Measurements from ENCODE around the gene ADAMTS2.

The ADAMTS2 gene

GRCh38 chr5:179166886-179167841 is 178.1 kb downstream of the ADAMTS2 start:
- no peak for DNase-seq (ENCODE audit: low read depth)
- no peak overlapping the region for H3K4me3 ChIP-seq (ENCODE audit: low read depth, low read length)

GRCh38 chr5:179166171-179166885 is 178.9 kb downstream of the ADAMTS2 start:
- no peak overlapping the region for H3K4me3 ChIP-seq (ENCODE audit: low read depth, low read length)
- DNase-seq (ENCODE audit: low read depth) = no peak
- TF ChIP-seq CTCF (IDR thresholded peaks at IDR 0.05; ENCODE audit: insufficient read depth, low read depth, low read length, missing control alignments) = no peak

More at GRCh38 chr5:179166886-179167841, 178.1 kb downstream of the ADAMTS2 start:
- peak; percentile 45 for TF ChIP-seq CTCF (IDR thresholded peaks at IDR 0.05; ENCODE audit: insufficient read depth, low read depth, low read length, missing control alignments)

DNA sequence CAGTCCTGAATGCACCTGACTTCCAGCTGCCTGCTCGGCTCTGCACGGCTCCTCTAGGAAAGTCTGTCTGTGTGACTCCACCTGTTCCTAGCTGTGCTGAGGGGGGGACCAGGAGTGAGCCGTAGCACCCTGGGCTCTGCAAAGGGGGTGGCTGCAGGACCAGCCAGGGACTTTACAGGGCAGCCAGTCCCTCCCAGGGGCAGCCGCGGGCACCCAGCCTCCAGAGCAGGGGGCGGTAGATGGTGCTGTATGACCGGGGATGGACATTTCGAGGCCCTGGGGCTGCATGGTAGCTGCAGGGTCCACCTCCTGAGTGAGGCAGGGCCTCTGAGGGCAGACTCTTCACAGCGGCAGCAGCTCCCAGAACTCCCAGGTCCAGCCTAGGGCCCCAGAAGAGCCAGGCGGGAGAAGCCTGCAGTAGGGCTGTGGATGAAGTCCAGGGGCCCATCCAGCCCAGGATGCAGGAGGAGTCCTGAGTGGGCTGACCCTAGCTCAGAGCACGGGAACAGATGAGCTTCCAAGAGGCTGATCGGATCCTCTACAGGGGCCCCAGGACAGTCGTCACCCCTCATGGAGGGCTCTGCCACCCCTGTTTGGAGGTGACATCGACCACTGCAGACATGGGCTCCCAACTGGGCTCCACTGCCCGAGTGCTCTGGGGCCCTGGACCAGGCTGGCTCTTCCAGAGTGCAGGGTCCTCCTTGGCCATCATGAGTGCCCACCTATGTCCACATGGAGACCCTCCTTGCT is 179.7 kb downstream of the ADAMTS2 start:
- DNase-seq (ENCODE audit: low read depth) = no peak
- no peak for TF ChIP-seq CTCF (IDR thresholded peaks at IDR 0.05; ENCODE audit: insufficient read depth, low read depth, low read length, missing control alignments)
- H3K4me3 ChIP-seq (ENCODE audit: low read depth, low read length) = no peak overlapping the region

GRCh38 chr5:179164331-179165311 is 180.6 kb downstream of the ADAMTS2 start:
- no peak overlapping the region for H3K4me3 ChIP-seq (ENCODE audit: low read depth, low read length)
- DNase-seq (ENCODE audit: low read depth) = no peak
- TF ChIP-seq CTCF (IDR thresholded peaks at IDR 0.05; ENCODE audit: insufficient read depth, low read depth, low read length, missing control alignments) = no peak

DNA sequence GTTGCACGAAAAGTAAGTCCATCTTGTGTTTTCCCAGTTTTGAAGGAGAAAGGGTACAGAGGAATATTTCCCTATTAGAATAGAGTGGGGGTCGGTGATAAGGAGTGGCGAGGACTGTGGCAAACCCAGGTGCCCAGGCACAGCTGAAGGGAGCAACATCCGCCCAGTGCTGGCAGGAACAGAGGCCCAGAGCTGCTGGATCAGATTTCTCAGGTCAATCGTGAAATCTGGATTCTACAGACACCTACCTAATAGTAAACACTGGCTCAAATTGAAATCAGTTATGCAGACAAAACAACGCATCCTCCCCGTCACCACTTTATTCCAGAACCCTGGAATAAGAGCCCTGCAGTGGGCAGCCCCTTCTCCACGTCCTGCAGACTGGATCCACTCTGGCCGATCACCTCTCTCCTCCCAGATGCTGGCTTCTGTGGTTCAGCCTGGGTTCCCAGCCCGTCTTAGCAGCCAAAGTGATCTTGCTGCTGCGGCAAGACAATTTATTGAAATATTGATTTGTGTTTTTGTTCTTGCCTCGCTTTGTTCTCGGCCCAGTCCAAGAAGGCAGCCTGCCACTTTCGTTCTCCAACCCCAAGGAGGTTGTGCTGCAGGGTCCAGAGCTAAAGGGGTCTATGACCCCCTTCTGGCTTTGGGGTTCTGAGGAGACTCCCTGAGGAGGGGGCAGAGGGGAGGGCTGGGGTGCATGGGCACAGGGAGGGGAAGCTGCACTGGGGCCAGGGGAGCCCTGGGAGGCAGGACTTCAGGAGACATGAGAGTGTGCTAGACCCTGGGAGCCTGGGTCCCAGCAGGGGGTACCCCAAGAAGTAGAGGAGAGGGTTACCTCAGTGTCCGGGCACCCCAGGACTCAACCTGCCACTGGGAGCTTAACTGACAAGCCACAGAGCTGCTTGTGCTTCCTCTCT is 181.8 kb downstream of the ADAMTS2 start:
- H3K4me3 ChIP-seq (ENCODE audit: low read depth, low read length) = no peak overlapping the region
- DNase-seq (ENCODE audit: low read depth) = no peak
- TF ChIP-seq CTCF (IDR thresholded peaks at IDR 0.05; ENCODE audit: insufficient read depth, low read depth, low read length, missing control alignments) = no peak
